Bronchial epithelial cell (primary cell): Measurements from ENCODE around the gene HRH4. TPM values are rescaled to one million over a fixed set of nuclear protein-coding genes. Genes with fewer than 3 reads are reported as not detected.

Experiments
- DNase-seq: peaks from one replicate; pipeline ENCODE4 v3.0.0-alpha.2; 2010; ENCODE audit warnings: low read depth
- FAIRE-seq: peaks from 2 replicates; lab custom pipeline; 2011; peaks lifted over from hg19 to GRCh38; lab: Jason Lieb, UNC
- H3K27me3 ChIP-seq: 2 replicates; pipeline ENCODE4 v1.5.1; 2011; ENCODE audit warnings: low read length; ENCODE audit not compliant: control insufficient read depth, insufficient read depth
- H3K36me3 ChIP-seq: 2 replicates; pipeline ENCODE4 v1.5.1; 2011; ENCODE audit warnings: low read length; ENCODE audit not compliant: control insufficient read depth, insufficient read depth
- H3K4me3 ChIP-seq: 2 replicates; pipeline ENCODE4 v1.5.1; 2011; ENCODE audit warnings: mild to moderate bottlenecking, low read depth, low read length, control low read depth
- total RNA-seq: library from RNA; depleted of rRNA; stranded (reverse); fragments of >200 nt; gene quantifications from 2 replicates; pipeline ENCODE4 v1.2.1, GENCODE V29; 2014
- TF ChIP-seq, protein P1 (sequence below): IDR thresholded peaks from 2 replicates; pipeline ENCODE4 v1.5.1; 2011; ENCODE audit warnings: mild to moderate bottlenecking, moderate library complexity, low read length, control low read depth, inconsistent platforms; ENCODE audit not compliant: insufficient read depth, severe bottlenecking

HRH4 gene
- total RNA-seq, 1 donor from 2014 or later: under 0.01 TPM

- Histone ChIP-seq H3K27me3 (no peaks in the 10 kb centered on the region), H3K36me3 (peaks cover 2% of the 10 kb centered on the region), H3K4me3 (no peak overlapping the region)
- DNase-seq: no peak
- TF ChIP-seq, protein P1, sequence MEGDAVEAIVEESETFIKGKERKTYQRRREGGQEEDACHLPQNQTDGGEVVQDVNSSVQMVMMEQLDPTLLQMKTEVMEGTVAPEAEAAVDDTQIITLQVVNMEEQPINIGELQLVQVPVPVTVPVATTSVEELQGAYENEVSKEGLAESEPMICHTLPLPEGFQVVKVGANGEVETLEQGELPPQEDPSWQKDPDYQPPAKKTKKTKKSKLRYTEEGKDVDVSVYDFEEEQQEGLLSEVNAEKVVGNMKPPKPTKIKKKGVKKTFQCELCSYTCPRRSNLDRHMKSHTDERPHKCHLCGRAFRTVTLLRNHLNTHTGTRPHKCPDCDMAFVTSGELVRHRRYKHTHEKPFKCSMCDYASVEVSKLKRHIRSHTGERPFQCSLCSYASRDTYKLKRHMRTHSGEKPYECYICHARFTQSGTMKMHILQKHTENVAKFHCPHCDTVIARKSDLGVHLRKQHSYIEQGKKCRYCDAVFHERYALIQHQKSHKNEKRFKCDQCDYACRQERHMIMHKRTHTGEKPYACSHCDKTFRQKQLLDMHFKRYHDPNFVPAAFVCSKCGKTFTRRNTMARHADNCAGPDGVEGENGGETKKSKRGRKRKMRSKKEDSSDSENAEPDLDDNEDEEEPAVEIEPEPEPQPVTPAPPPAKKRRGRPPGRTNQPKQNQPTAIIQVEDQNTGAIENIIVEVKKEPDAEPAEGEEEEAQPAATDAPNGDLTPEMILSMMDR: no peak
- no peak for FAIRE-seq
Observed at GRCh38 chr18:24432618-24433017, 27.8 kb upstream of the HRH4 start.

DNA sequence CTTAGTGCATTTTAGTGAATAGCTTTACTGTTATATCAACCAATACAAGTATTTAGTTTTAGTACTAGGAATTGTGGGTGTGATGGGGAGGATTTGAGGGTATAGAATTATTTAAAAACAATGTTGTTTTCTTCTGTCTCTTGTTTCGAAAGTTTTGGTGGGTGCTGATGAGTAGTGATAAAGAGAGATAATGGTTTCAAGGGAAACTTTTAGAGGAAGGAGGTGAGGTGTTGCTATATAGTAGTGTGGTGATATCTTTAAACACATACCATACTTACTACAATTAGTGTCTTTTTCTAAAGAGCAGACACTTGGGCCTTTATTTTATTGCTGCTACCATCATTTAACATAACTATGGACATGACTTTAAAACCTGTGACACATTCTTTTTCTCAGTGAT, 23.5 kb upstream of the HRH4 start:
- TF ChIP-seq, protein P1: no peak
- DNase-seq (no peak), FAIRE-seq (no peak)
- Histone ChIP-seq H3K27me3 (no peaks in the 10 kb centered on the region), H3K36me3 (peaks cover 5% of the 10 kb centered on the region), H3K4me3 (no peak overlapping the region)

DNA sequence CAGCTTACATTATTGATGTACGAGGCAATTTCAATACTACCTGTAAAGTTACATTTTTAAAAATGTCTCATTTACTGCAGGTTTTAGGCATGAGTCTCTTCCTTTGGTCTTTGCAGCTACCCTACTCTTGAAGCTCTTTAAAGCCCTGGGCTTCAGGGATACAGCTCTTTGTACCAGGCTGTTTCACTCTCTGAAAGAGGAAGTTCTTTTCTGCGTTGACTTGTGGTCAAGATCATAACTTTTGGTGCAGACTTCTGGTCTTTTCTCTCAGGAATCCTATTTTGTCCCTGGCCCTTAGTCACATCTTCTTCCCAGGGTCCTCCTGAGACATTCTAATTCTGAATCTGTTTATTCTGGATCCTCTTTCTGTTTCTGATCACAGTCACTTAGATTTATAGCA, 16.6 kb upstream of the HRH4 start:
- FAIRE-seq (no peak), DNase-seq (no peak)
- Histone ChIP-seq H3K36me3 (peaks cover 5% of the 10 kb centered on the region), H3K27me3 (no peaks in the 10 kb centered on the region), H3K4me3 (no peak overlapping the region)
- TF ChIP-seq, protein P1: no peak

DNA sequence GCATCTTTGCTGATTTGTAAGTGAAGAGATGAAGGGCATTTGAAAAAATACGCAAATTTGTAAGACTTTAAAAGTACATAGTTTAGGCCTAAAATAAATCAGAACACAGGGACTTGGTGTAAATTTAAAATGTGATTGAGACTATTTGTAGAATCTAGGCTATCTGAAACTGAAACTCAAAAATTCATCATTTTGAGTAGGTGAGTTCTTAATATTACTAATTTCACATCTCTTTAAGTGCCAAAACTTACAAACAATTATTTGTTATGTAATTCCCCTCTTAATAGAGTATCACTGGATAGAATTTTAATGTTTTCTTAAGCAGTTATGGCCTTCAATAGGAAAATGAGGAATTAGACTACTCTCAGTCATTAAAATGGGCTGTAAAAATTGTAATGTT, 14.0 kb upstream of the HRH4 start:
- Histone ChIP-seq H3K36me3 (peaks cover 1% of the 10 kb centered on the region), H3K27me3 (no peaks in the 10 kb centered on the region), H3K4me3 (no peak overlapping the region)
- FAIRE-seq: no peak
- TF ChIP-seq, protein P1: no peak
- DNase-seq: no peak

- Histone ChIP-seq H3K27me3 (no peaks in the 10 kb centered on the region), H3K4me3 (no peak overlapping the region), H3K36me3 (peaks cover 1% of the 10 kb centered on the region)
- DNase-seq (no peak), FAIRE-seq (no peak)
- TF ChIP-seq, protein P1: no peak
Observed at GRCh38 chr18:24446953-24447538, 13.4 kb upstream of the HRH4 start.

DNA sequence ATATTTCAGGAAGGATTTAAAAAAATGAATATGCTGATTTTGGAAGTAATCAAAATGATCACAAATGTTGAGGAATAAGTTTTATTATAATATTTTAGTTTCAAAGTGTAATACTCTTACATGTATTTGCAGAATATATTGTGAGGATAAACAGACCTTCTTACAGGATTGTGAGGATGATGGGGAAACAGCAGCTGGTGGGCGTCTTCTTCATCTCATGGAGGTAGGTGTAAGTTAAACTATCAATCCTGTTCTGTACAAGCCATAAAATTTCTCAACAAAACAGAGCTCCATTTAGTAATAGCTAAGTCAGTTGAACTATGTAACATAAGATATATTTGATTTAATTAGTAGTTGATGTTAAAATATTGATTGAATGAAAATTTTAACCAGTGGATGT, 12.5 kb upstream of the HRH4 start:
- no peak overlapping the region for H3K4me3 ChIP-seq
- peaks cover 1% of the 10 kb centered on the region for H3K36me3 ChIP-seq
- FAIRE-seq: no peak
- no peaks in the 10 kb centered on the region for H3K27me3 ChIP-seq
- no peak for DNase-seq
- TF ChIP-seq, protein P1: no peak
